ENCODE measurements around the gene IL27RA. TPM values are rescaled to one million over a fixed set of nuclear protein-coding genes. Genes with fewer than 3 reads are reported as not detected.

The IL27RA gene
- total RNA-seq, 1 experiment from 2014 or later: 6.0 TPM

DNA sequence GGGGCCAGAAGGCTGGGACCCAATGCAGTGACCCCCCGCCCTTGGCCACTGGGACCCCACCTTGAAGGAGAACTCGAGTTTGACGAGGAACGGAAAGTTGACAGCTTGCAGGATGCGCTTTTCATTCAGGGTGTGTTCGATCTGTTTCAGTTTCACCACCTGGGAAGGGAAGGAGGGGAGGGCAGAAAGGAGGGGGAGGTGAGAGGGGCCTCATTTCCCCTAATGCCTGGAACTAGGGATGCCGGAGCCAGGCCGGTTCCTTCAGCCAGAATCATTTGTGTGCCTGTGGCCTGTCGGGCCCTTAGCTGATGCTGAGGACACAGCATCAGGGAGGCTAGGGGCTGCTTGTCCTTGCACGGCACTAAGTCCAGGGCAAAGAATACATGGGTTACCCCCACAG is 71.2 kb downstream of the IL27RA start:
- BruUV-seq (replicated peaks): no TSS peak
- Histone ChIP-seq H3K9me3 (ENCODE audit: low read depth, low read length, poor library complexity, severe bottlenecking) (no peaks in the 10 kb centered on the region), H3K4me3 (ENCODE audit: low read depth, low read length, poor library complexity, severe bottlenecking) (no peak overlapping the region), H3K27ac (ENCODE audit: low read depth, low read length, poor library complexity, severe bottlenecking) (no peak overlapping the region), H3K36me3 (ENCODE audit: insufficient read depth, low read length, poor library complexity, severe bottlenecking) (peaks cover 4% of the 10 kb centered on the region), H3K27me3 (replicated peaks; ENCODE audit: insufficient read depth, low read depth, low read length, poor library complexity) (no peaks in the 10 kb centered on the region), H3K4me1 (ENCODE audit: insufficient read depth, low read length, poor library complexity, severe bottlenecking) (no peaks in the 10 kb centered on the region)
- TF ChIP-seq, protein P1, sequence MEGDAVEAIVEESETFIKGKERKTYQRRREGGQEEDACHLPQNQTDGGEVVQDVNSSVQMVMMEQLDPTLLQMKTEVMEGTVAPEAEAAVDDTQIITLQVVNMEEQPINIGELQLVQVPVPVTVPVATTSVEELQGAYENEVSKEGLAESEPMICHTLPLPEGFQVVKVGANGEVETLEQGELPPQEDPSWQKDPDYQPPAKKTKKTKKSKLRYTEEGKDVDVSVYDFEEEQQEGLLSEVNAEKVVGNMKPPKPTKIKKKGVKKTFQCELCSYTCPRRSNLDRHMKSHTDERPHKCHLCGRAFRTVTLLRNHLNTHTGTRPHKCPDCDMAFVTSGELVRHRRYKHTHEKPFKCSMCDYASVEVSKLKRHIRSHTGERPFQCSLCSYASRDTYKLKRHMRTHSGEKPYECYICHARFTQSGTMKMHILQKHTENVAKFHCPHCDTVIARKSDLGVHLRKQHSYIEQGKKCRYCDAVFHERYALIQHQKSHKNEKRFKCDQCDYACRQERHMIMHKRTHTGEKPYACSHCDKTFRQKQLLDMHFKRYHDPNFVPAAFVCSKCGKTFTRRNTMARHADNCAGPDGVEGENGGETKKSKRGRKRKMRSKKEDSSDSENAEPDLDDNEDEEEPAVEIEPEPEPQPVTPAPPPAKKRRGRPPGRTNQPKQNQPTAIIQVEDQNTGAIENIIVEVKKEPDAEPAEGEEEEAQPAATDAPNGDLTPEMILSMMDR (conservative IDR thresholded peaks at IDR 0.05; ENCODE audit: low read depth, low read length): no peak
- no peak for TF ChIP-seq EZH2 (IDR thresholded peaks at IDR 0.05; ENCODE audit: borderline replicate concordance, low read depth, low read length, poor library complexity, severe bottlenecking)
- no peak for DNase-seq (ENCODE audit: low spot score)
- ChIA-PET POLR2A (ENCODE audit: low non-redundant PET) (no interaction called here), CTCF (interaction anchor here (0.6 kb wide), 2 partner anchors 13 to 58 kb away, joined by 3 to 9 read pairs; no protein-coding TSS in a partner anchor)
- intact Hi-C loops (cut with micrococcal nuclease; ENCODE audit: unreplicated experiment): no loop called here

Other genes starting within 250 kb of the IL27RA start
- 9.8 and 13.7 TPM in 2 replicates for gene ZSWIM4, start 236.3 kb upstream of the IL27RA start, total RNA-seq (2021)
- gene NANOS3, start 154.6 kb upstream of the IL27RA start, total RNA-seq (2021): 4.9 and 7.1 TPM in 2 replicates
- 3.2 and 4.0 TPM in 2 replicates for gene BRME1, start 125.6 kb upstream of the IL27RA start, total RNA-seq (2021)
- 38.6 and 40.9 TPM in 2 replicates for gene CC2D1A, start 125.6 kb upstream of the IL27RA start, total RNA-seq (2021)
- not detected in 2 replicates for gene PODNL1, start 93.3 kb upstream of the IL27RA start, total RNA-seq (2021)
- 62.4 and 65.4 TPM in 2 replicates for gene DCAF15, start 79.3 kb upstream of the IL27RA start, total RNA-seq (2021)
- gene RFX1, start 25.4 kb upstream of the IL27RA start, total RNA-seq (2021): 19.5 and 23.1 TPM in 2 replicates
- not detected in 2 replicates for gene RLN3, start 3.6 kb upstream of the IL27RA start, total RNA-seq (2021)
- gene PALM3, start 30.3 kb downstream of the IL27RA start, total RNA-seq (2021): 18.5 and 21.8 TPM in 2 replicates
- 0.26 and 0.61 TPM in 2 replicates for gene MISP3, start 41.0 kb downstream of the IL27RA start, total RNA-seq (2021)
- gene C19orf67, start 54.0 kb downstream of the IL27RA start, total RNA-seq (2021): not detected in 2 replicates
- gene SAMD1, start 59.0 kb downstream of the IL27RA start, total RNA-seq (2021): 52.9 and 56.0 TPM in 2 replicates
- 56.7 and 77.9 TPM in 2 replicates for gene PRKACA, start 86.0 kb downstream of the IL27RA start, total RNA-seq (2021)
- 50.0 and 54.6 TPM in 2 replicates for gene ASF1B, start 104.8 kb downstream of the IL27RA start, total RNA-seq (2021)
- gene ADGRL1, start 174.4 kb downstream of the IL27RA start, total RNA-seq (2021): 66.1 and 72.0 TPM in 2 replicates

All from A673 (cell line).